Gastroesophageal sphincter (tissue), 3 donors: ENCODE data around the gene FLOT2.

ENCODE experiments used
- POLR2A ChIP-seq, 2 donors: fragments of 450-650 bp; IDR thresholded peaks; one replicate each; pipeline ENCODE4 v1.6.1; 2017; ENCODE audit warnings: antibody characterized with exemption in 2 of 2, mild to moderate bottlenecking in 2 of 2, moderate library complexity in 1 of 2
- POLR2AphosphoS5 ChIP-seq: sonication (generic); formaldehyde crosslinking; IDR thresholded peaks from one replicate; pipeline ENCODE4 v1.6.1; 2017; ENCODE audit warnings: antibody characterized with exemption
- TF ChIP-seq, protein P1 (sequence below), 4 experiments: fragments of 200-600 bp in 2 of 4; fragments of 450-650 bp in 2 of 4; sonication (generic) in 1 of 4; IDR thresholded peaks; one replicate each; pipeline ENCODE4 v1.5.1; 2017 to 2019; ENCODE audit warnings: antibody characterized with exemption in 4 of 4, mild to moderate bottlenecking in 2 of 4, moderate library complexity in 2 of 4

GRCh38 chr17:28857905-28858800 is 39.4 kb downstream of the FLOT2 start:
- TF ChIP-seq POLR2A (IDR thresholded peaks at IDR 0.05) (no peak), POLR2AphosphoS5 (no peak)
- TF ChIP-seq, protein P1, sequence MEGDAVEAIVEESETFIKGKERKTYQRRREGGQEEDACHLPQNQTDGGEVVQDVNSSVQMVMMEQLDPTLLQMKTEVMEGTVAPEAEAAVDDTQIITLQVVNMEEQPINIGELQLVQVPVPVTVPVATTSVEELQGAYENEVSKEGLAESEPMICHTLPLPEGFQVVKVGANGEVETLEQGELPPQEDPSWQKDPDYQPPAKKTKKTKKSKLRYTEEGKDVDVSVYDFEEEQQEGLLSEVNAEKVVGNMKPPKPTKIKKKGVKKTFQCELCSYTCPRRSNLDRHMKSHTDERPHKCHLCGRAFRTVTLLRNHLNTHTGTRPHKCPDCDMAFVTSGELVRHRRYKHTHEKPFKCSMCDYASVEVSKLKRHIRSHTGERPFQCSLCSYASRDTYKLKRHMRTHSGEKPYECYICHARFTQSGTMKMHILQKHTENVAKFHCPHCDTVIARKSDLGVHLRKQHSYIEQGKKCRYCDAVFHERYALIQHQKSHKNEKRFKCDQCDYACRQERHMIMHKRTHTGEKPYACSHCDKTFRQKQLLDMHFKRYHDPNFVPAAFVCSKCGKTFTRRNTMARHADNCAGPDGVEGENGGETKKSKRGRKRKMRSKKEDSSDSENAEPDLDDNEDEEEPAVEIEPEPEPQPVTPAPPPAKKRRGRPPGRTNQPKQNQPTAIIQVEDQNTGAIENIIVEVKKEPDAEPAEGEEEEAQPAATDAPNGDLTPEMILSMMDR (IDR thresholded peaks at IDR 0.05), result no peak
